ENCODE results near the gene SCT.

The SCT gene

DNA sequence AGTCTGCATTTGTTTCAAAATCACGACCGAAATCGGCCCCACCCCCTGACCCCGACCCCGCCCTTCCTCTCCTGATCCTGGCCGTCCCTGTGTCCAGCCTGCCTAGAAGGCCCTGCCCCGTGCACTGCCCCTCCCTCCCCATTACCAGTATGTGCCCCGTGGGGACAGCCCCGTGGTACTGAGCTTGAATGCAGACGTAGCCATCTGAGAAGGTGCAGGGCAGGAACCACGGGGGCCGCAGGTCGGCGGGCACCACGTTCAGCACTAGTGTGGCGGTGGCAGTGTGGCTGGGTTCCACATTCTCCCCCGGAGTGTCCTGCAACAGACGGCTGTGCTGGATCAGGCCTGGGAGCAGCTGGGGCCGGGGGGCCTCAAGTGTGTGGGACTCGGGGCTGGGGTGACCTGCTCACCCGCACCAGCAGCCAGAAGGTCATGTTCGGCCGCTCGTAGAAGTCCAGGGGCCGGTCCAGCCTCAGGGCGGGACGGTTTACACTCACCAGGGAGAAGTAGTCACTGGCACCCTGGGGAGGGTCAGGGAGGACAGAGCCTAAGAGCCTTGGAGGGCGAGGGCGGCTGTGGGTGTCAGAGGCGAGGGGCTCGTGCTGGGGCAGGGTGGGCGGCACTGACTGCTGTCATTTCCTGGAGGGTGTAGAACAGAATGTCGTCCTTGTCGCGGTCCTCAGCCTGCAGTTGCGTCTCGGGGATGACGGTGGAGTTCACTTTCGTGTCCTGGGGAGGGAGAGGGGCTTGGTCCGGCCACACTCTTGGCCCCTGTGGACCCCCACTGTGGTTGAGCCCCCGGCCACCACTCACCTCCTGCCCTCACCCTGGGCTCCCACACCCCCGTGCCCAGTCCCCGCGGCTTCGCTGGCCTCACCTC is 5.8 kb downstream of the SCT start:
- no peak for DNase-seq

DNA sequence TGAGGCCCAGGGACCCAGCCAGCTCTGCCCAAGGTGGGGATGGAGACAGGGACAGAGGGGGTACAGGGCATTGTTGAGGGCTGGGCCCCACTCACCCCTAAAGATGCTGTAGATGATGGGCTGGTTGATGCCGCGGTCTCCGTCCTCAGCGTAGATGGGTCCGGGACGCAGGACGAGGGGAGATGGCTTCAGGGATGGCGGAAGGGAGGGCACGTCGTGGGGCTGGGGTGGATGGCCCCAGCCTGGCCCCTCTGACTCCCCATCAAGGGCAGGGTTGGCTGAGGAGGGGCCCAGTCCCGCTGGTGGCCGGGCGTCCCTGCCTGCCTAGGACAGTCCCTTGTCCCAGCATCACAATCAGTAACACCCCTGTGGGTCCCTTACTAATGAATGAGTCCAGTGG is 6.8 kb downstream of the SCT start:
- no peak for DNase-seq

DNA sequence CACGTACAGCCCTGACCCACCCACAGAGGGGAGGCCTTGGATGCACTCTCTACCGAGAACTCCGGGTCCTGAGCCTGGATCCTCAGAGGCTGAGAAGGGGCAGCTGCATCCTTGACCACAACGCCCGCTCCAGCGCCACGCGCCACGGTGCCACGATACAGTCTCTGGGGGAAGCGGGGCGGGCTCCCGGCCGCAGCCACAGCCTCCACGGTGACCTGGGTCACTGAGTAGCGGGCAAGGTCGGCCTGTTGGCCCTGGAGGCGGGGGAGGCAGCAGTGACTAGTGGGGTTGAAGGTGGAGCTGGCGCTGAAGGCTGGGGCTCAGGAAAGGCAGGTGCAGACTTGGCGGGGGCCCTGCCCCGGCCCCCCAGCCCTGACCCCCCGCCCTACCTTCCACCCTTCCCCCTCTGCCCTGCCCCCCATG is 7.3 kb downstream of the SCT start:
- no peak for DNase-seq

DNA sequence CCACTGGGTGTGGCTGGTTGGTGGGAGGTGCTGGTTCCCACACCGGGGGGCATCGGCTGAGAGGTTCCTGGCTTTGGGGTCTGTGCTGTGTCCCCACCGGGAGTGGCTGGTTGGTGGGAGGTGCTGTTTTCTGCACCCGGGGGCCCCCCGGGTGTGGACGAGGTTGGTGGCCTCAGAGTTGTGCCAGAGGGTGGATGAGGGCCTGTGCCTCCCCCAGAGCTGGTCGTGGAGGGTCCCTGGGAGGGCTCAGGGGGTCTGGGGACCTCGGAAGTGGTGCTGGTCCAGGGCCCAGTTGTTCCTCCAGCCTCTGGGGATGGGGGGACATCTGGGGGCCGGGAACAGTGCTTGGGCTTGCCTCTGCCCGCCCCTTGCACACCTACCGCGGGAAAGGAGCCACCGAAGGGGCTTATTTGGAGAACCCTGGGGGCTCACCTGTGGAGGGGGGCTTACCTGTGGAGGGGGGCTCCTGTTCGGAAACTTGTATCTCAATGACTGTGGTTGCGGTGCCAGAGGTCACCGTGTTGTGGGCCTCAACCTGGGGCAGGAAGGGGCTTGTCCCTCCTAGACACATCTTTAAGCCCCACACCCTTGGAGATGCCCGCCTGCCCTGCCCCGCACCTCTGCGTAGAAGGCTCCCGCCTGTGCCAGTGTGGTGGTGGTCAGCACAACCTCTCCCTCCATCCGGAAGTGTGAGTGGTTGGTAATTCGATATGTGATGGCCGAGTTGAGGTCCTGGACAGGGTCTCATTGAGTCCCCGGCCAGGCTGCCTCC is 7.9 kb downstream of the SCT start:
- DNase-seq: no peak

DNA sequence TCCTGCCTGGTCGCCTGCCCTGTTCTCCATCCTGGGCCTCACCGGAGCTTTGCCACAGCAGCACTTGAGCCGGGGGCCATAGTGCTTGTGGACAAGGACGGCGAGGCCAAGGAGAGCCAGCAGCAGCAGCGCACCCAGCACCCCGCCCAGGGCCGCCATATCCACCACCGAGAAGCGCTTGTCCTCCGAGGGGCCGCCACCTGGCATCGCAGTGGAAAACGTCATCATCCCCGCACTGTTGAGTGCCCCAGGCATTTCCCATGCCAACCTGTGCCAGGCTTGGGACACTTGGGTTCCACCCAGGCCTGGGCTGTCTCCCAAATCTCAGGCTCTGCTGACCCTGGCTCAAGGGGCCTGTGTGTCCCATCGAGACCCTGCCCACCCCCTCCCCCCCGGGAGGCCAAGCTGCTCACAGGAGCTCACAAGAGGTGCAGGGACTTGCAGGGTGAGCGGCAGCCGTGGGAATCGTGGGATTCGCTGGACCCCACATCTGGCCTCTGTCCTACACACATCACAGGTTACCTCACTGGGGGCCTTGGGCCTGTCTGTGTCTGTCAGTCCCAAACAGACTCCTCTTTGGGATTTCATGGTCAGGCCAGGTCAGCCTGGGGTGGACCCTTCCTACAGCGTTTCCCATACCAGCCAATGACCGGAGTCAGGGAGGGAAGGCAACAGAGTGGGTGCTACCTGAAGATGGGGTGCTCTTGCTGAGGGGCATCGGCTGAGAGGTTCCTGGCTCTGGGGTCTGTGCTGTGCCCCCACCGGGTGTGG is 8.9 kb downstream of the SCT start:
- DNase-seq: no peak

DNA sequence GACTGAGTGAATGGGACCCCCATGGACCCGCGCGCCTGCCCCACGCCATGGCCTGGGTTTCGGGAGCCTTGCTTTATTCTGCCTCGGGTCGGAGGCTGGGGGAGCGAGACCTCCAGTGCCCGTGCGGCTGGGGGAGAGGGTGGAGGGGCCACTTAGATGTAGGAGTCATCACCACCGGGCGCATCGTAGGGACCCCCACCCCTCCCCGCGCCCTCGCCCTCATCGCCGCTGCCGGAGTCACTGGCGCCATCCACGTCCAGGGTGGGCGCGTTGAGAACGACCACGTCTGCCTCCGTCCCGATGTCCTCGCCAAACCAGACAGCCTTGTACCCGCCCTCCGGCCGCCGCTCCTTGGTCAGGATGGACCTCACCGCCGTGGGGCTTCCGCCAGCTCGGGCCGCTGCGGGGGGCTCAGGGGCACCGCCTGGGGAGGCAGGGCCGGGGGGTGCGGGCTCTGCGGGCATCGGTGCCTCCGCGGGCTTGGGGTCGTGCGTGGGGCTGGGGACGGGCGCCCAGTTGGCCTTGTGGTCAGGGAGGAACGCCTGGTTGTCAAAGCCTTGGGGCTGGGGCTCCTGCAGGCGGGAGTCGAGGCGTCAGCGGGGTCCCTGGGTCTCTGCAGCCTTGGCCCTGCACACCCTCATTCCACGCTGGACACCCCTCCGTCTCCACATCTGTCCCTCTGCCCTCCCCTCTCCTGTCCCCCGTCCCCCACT is 9.6 kb downstream of the SCT start:
- DNase-seq: no peak

DNA sequence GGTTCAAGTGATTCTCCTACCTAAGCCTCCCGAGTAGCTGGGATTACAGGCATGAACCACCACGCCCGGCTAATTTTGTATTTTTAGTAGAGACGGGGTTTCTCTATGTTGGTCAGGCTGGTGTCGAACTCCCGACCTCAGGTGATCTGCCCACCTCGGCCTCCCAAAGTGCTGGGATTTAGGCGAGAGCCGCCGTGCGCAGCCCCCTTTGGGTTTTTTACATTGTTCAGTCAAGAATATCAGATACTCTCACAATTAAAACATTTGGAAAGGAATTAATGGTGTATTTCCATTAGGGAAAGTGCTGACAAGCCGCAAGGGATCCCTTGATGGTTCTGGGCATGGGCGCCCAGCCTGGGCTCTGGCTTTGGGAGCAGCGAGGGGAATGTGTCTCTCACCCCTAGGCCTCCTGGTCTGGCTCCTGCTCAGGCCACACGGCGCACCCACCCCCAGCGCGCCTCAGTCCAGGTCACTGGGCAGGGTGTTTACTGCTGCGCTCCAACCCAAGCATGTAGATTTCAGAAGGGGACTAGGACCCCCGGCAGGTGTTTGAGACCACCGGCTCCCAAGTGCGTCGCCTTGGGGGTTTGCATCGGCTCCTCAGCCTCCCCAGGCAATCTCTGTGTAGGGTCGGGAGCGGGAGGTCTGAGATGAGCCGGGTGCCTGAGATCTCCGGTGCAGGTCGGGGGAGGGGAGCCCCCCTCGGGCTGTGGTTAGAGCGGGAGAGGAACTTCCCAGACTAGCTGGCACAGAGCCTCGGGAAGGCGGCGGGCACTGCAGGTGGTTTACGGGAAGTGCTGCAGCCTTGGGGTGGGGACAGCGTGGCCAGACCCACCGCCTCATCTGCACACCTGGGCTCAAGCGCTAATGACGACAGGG is 10.4 kb downstream of the SCT start:
- no peak for DNase-seq

DNA sequence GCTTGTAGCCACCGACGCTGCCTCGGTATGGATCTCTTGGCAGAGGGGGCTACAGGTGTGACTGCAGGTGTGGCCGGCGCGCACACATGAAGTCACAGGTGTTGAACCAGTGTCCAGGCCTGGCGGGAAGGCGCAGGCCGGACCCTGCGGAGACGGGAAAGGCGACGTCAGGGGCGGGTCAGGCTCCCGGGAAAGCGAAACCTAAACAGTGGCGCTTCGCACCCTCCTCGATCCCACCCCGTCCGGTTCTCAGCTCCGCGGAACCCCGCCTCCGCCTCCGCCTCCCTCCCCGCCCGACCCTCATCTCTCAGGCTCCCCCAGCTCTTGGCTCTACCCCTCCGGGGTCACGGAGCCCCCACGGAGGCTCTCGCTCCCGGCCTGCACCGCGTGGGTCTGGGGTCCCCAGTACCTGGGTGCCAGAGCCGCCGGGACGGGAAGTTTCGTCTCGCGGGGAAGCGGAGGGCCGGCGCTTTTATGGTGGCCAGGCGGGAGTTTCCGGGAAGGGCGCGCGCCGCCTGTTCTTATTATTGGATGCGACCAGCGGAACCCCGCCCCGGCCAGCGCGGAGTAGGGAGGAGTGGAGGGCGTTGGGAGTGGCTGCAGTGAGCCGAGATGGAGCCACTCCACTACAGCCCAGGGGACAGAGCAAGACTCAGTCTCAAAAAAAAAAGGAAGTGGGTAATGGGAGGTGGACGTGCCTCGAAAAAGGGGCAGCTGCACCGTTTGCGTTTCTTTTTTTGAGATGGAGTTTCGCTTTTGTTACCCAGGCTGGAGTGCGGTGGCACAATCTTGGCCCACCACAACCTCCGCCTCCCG is 11.3 kb downstream of the SCT start, which contains the start of gene IRF7:
Gene IRF7, minus strand, starts transcription at position 447 of the 816 bp plus-strand sequence. CDS start 586 bp downstream, outside the sequence.
- peak; percentile 62 for DNase-seq

DNA sequence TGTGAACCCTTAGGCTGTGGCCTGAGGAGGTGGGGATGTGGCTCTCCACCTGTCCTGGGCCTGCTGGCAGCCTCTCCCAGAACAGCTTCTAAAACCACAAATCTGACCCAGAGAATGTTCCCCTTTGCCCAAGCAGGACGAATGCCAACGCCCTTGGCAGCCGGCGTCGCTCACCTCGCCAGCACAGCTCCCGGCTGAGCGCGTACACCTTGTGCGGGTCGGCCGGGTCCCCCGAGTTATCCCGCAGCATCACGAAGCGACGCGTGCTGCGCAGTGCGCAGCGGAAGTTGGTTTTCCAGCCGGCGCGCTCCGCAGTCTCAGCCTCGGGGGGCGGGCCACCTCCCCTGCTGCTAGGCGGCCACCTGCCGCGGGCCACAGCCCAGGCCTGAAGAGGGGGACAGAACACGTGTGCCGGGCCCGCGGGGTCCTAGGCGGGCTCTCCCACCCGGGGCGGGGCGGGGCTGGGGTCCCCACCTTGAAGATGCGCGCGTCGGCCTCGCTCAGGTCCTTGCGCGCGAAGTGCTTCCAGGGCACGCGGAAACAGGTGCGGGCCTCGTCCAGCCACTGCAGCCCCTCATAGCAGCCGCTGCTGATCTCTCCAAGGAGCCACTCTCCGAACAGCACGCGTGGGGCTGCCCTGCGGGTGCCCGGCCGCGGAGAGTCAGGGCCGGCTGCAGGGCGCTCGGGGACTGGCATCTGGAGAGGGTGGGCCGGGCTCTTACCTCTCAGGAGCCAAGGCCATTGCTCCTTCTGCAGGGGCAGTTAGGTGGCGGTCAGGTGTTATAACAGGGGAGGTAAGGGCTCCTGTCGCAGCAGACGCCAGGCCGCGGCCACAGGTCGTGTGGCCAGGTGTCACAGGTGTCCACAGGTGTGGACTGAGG is 12.1 kb downstream of the SCT start:
- no peak for DNase-seq

DNA sequence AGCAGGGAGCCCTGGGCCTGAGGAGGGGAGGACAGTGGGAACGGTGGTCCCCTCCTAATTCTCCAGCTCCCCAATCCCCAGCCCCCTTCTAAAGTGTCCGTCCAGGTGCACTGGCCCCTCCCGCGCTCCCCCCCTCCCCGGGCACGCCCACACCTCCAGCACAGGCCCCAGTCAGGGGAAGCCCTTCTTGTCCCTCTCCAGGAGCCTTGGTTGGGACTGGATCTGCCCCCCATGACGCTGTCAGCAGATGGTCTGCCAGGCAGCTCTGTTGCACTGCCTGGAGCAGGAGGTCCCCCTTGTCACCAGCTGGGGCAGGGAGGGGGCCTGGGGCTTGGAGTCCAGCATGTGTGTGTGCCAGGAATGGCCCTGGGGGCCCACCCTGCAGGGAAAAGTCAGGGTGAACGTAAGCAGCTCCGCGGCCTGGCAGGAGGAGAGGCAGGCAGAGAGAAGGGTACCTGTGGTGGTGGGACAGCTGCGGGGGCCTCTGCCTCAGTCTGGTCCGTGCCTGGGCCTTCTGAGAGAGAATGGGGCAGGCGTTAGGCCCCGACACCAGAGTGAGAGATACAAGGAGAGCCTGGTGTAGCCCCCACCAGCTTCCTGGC is 12.9 kb downstream of the SCT start:
- no peak for DNase-seq

DNA sequence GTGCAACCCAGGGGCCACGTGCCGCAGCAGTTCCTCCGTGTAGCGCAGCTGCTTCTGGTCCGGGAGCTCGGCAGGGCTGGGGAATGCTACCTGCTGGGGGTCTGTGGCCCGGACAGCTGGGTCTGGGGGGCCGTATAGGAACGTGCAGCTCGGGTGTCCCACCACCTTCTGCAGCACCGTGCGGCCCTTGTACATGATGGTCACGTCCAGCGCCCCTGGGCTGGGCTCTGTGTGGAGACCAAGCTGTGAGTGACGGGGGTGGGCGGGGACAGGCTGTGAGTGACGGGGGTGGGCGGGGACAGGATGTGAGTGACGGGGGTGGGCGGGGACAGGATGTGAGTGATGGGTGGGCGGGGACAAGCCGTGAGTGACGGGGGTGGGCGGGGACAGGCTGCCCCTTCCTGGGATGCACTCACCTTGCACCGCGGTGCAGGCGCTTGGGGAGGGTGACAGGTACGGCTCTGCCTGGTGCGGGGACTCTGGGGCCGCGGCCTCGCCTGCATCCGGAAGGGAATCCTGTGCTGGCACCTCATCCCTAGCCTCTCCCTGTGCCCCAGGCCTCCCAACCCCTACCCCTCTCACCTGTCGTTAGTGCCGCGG is 13.5 kb downstream of the SCT start:
- DNase-seq: no peak

DNA sequence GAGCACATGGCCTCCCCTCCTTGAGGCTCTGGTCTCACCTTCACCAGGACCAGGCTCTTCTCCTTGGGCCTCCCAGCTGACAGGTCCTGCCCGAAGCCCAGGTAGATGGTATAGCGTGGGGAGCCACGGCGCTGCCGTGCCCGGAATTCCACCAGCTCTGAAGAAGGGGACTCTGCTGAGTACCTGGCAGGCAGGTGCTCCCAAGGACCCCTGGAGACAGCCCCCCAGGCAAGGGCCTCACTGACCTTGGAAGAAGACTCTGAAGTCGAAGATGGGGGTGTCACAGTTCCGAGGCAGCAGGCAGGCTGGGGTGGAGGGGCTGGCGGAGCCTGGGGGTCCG is 14.1 kb downstream of the SCT start:
- no peak for DNase-seq

DNA sequence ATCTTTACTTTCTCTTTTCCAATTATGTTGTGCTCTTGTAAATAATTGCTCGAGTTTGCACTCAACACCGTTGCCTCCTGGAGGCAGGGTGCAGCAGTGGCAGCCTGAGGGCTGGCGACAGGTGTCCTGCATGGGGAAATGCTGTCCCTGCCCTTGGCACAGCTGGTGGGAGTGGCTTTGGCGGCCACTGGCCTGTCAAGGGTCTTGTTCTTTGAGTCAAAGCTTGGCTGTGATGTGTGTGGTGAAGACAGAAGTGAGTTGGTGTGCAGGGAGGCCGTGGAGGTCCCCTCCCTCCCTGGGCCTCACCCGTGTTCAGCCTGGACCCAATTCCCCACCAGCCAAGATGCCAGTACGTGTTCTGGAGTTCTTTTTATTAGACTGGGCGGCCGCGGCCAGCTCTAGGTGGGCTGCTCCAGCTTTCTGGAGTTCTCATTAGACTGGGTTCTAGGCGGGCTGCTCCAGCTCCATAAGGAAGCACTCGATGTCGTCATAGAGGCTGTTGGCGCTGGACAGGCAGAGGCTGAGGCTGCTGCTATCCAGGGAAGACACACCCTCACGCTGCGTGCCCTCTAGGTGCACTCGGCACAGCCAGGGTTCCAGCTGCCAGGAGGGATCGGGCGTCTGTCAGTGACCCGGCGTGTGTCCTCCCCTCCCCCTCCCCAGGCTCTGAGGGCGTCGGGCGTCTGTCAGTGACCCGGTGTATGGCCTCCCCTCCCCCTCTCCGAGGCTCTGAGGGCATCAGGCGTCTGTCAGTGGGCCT is 14.6 kb downstream of the SCT start:
- DNase-seq: no peak

DNA sequence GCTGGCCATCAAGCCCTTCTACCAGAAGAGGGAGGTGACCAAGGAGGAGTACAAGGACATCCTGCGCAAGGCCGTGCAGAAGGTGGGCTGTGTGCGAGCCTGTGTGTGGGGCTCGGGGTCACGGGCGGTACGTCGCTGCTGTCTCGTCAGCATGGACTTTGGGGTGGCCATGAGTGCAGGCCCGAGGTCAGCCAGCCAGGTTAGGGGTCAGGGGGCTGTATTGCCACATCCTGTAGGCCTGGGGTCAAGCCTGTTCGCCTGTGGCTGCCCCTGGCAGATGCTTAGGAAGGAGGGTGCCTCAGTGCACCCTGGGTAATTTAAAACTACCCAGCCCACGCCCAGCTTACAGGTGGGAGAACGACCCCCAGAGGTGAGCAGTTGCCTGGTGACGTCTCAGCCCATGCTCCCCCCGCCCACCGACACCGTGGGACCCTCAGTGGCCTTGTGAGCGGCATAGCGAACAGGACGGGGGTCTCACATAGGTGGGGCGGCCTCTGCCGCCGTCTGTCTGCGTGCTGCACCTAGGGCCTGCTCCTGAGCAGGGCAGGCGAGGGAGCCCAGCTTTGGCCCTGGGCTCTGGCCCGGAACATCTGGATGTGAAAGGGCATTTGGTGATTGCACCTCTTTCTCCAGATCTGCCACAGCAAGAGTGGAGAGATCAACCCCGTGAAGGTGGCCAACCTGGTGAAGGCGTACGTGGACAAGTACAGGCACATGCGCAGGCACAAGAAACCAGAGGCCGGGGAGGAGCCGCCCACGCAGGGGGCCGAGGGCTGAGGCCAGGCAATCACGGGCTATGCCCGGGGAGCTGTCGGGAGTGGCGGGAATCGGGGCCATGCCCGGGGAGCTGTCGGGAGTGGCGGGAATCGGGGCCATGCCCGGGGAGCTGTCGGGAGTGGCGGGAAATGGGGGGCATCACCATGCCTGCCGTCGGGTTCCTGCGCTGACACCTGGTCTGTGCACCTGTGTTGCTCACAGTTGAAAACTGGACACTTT is 15.7 kb downstream of the SCT start:
- DNase-seq: no peak

DNA sequence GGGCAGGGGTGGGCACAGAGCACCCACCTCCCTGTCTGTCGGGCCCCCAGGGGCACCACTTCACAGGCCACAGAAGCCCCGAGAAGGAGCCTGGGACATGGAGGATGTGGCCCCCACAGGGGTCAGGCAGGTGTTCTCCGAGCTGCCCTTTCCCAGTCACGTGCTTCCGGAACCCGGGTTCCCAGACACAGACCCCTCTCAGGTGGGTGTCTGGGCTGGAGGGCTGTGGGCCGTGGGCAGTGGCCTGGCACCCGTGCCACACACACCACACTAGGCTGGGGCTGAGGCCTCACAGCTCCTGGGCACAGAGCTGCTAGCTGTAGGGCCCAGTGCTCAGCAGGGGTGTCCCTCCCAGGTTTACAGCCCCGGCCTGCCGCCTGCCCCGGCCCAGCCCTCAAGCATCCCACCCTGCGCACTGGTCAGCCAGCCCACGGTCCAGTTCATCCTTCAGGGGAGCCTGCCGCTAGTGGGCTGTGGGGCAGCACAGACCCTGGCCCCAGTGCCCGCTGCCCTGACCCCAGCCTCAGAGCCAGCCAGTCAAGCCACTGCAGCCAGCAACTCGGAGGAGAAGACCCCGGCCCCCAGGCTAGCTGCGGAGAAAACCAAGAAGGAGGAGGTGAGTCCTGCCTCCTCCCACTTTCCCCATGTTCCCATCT is 16.7 kb downstream of the SCT start:
- DNase-seq: no peak

DNA sequence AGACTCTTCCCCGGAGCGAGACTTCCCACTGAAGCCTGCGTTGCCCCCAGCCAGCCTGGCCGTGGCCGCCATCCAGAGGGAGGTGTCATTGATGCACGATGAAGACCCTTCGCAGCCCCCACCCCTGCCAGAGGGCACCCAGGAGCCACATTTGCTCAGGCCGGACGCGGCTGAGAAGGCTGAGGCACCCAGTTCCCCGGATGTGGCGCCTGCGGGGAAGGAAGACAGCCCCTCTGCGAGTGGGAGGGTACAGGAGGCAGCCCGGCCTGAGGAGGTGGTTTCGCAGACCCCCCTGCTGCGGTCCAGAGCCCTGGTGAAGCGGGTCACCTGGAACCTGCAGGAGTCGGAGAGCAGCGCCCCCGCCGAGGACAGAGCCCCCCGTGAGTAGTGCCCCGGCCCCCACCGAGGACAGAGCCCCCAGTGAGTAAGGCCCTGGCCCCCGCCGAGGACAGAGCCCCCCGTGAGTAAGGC is 17.6 kb downstream of the SCT start:
- DNase-seq: no peak

Measured in T1000 (cell line).